Transverse colon (tissue), 4 donors: ENCODE data around the gene ZNF175.

Source experiments
- CTCF ChIP-seq, 5 experiments: fragments of 200-600 bp in 3 of 5; fragments of 450-650 bp in 2 of 5; sonication (generic) in 3 of 5; IDR thresholded peaks; 1 replicate in 2 of 5; 2 replicates in 3 of 5; pipeline ENCODE4 v1.5.1; 2016 to 2017; ENCODE audit warnings: antibody characterized with exemption in 5 of 5, inconsistent platforms in 3 of 5, mild to moderate bottlenecking in 2 of 5, moderate library complexity in 1 of 5
- EP300 ChIP-seq: sonication (generic); formaldehyde crosslinking; IDR thresholded peaks from one replicate; pipeline ENCODE4 v1.6.1; 2017; ENCODE audit warnings: antibody characterized with exemption, low read depth
- POLR2A ChIP-seq: fragments of 450-650 bp; IDR thresholded peaks from one replicate; pipeline ENCODE4 v1.6.1; 2016; ENCODE audit warnings: antibody characterized with exemption, mild to moderate bottlenecking, moderate library complexity
- POLR2AphosphoS5 ChIP-seq, 3 donors: sonication (generic); formaldehyde crosslinking; IDR thresholded peaks; one replicate each; pipeline ENCODE4 v1.6.1; 2016; ENCODE audit warnings: antibody characterized with exemption in 3 of 3

- TF ChIP-seq CTCF (IDR thresholded peaks at IDR 0.05) (no peak), POLR2A (no peak), POLR2AphosphoS5 (IDR thresholded peaks at IDR 0.05) (no peak), EP300 (no peak)
Observed at GRCh38 chr19:51595190-51596175, 24.4 kb downstream of the ZNF175 start.
